GM12801 (cell line): ENCODE results near the gene NR1D1.

ENCODE experiments used
- CTCF ChIP-seq: IDR thresholded peaks from one replicate; pipeline ENCODE4 v1.5.1; 2011; ENCODE audit warnings: control low read depth; ENCODE audit not compliant: insufficient read length; ENCODE audit errors: extremely low read depth

The NR1D1 gene

GRCh38 chr17:40108970-40109824, 8.8 kb upstream of the NR1D1 start:
- TF ChIP-seq CTCF: no peak

GRCh38 chr17:40107522-40108174, 7.3 kb upstream of the NR1D1 start:
- no peak for TF ChIP-seq CTCF

- TF ChIP-seq CTCF: no peak
These were observed 6.6 kb upstream of the NR1D1 start for GRCh38 chr17:40106760-40107521.

GRCh38 chr17:40105861-40106759, 5.7 kb upstream of the NR1D1 start:
- TF ChIP-seq CTCF: no peak

- no peak for TF ChIP-seq CTCF
These were observed 4.5 kb upstream of the NR1D1 start for GRCh38 chr17:40104594-40105486.

- TF ChIP-seq CTCF: no peak
These were observed 3.3 kb upstream of the NR1D1 start for GRCh38 chr17:40103688-40104087.
